ENCODE results near the gene PDE6C. TPM values are rescaled to one million over a fixed set of nuclear protein-coding genes. Genes with fewer than 3 reads are reported as not detected.

PDE6C gene
- total RNA-seq, 4 donors from 2014 or later: not detected

DNA sequence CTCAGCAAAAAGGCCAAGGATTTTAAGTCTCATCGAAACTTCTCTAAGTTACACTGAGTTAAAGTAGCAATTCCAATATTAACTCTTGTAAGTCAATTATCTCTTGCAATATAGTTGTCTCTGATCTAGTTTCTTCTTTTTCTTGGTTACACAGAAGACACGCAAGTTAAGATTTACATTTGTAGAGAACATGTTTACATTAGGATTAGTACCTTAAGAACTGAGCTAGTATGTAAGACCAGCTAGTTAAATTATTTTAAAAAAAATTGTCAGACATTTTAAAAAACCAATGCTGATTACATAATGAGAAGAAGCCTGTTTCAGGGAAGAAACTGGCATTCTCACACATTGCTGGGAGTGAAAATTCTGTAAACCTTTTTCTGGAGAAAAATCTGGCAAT is 58.7 kb downstream of the PDE6C start:
- Histone ChIP-seq H3K36me3 (peaks cover 0 to 52% (median 15%) of the 10 kb centered on the region in 4 donors), H3K4me1 (no peaks in the 10 kb centered on the region), H3K27me3 (no peaks in the 10 kb centered on the region), H3K9me3 (no peaks in the 10 kb centered on the region), H3K27ac (no peak overlapping the region), H3K4me3 (no peak overlapping the region)
- in situ Hi-C loops (cut with MboI; ENCODE audit: low pct_ligation_motif_present in 1 of 4, low pct_unique_long_range_greater_than_20kb in 1 of 4, low sequenced_read_pairs in 3 of 4) (loop anchor here in 3 of 4 donors (10.0 kb wide), 2 partner anchors 116 to 126 kb away; no protein-coding TSS in a partner anchor), intact Hi-C loops (cut with DNase I; ENCODE audit: low total_unique reads) (no loop called here)
- TF ChIP-seq EP300 (IDR thresholded peaks at IDR 0.05; ENCODE audit: low read depth): no peak
- TF ChIP-seq POLR2AphosphoS5 (IDR thresholded peaks at IDR 0.05): no peak
- no peak for TF ChIP-seq POLR2A (IDR thresholded peaks at IDR 0.05)
- TF ChIP-seq, protein P1, sequence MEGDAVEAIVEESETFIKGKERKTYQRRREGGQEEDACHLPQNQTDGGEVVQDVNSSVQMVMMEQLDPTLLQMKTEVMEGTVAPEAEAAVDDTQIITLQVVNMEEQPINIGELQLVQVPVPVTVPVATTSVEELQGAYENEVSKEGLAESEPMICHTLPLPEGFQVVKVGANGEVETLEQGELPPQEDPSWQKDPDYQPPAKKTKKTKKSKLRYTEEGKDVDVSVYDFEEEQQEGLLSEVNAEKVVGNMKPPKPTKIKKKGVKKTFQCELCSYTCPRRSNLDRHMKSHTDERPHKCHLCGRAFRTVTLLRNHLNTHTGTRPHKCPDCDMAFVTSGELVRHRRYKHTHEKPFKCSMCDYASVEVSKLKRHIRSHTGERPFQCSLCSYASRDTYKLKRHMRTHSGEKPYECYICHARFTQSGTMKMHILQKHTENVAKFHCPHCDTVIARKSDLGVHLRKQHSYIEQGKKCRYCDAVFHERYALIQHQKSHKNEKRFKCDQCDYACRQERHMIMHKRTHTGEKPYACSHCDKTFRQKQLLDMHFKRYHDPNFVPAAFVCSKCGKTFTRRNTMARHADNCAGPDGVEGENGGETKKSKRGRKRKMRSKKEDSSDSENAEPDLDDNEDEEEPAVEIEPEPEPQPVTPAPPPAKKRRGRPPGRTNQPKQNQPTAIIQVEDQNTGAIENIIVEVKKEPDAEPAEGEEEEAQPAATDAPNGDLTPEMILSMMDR (IDR thresholded peaks at IDR 0.05): no peak
- DNase-seq: no peak
- 80 to 90% methylated on average over 2 of the region's 2 CpGs for WGBS, 2 donors (ENCODE audit: low coverage in 1 of 2)

DNA sequence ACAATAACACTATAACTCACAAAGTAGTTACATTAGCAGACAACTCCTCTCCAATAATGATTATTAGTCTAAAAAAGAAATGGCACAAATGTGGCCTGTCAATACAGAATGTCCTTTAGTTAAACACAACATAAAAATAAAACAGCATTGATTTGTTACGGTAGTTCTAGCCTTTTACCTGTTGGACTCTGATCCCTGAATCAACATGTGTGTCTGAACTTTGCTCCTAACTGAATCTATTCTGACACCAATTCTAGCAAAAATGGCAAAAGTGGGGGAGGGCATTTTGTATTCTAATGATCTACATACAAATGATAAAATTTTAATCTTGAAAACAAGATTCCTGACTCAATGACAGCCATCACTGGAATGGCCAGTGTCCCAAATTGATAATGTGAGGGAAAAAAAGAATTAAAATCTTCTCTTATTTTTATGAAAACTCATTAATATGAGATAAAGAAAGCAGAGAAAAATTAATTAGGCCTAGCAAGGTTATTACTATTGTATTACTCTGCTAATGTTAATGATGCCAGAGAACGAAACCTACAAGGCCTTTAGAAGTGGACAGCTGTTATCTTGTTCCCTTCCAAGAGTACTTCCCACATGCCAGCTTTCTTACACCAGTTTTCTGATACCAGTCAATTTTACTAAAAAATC is 59.8 kb downstream of the PDE6C start:
- H3K36me3 ChIP-seq: peaks cover 0 to 53% (median 15%) of the 10 kb centered on the region in 4 donors
- H3K9me3 ChIP-seq: no peaks in the 10 kb centered on the region
- no peak overlapping the region for H3K27ac ChIP-seq
- intact Hi-C loops (cut with DNase I; ENCODE audit: low total_unique reads): no loop called here
- 67 to 74% methylated on average over 2 of the region's 2 CpGs for WGBS, 2 donors (ENCODE audit: low coverage in 1 of 2)
- TF ChIP-seq POLR2AphosphoS5 (IDR thresholded peaks at IDR 0.05) (no peak), POLR2A (IDR thresholded peaks at IDR 0.05) (no peak)
- TF ChIP-seq, protein P1 (IDR thresholded peaks at IDR 0.05): no peak
- no peaks in the 10 kb centered on the region for H3K27me3 ChIP-seq
- no peak for DNase-seq
- H3K4me1 ChIP-seq: no peaks in the 10 kb centered on the region
- H3K4me3 ChIP-seq: no peak overlapping the region
- in situ Hi-C loops (cut with MboI; ENCODE audit: low pct_ligation_motif_present in 1 of 4, low pct_unique_long_range_greater_than_20kb in 1 of 4, low sequenced_read_pairs in 3 of 4): loop anchor here in 3 of 4 donors (10.0 kb wide), 2 partner anchors 117 to 127 kb away; no protein-coding TSS in a partner anchor

DNA sequence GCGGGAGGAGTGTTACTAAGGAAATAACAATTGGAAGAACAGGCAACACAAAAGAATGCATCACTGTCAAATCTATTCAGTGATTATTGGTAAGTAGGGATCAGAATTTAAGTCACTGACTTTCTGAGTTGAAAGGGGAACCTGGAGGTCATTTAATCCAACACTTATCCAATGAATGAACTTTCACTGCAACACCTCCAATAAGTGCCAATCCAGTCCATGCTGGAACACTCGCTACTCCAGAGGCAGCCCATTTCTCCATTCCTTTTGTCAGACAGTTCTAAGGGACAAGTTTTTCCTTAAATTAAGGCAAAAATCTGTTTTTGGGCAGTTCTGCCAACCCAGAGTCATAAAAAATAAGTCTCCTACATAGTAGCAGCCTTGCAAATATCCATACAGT is 60.6 kb downstream of the PDE6C start:
- peaks cover 0 to 46% (median 15%) of the 10 kb centered on the region in 4 donors for H3K36me3 ChIP-seq

DNA sequence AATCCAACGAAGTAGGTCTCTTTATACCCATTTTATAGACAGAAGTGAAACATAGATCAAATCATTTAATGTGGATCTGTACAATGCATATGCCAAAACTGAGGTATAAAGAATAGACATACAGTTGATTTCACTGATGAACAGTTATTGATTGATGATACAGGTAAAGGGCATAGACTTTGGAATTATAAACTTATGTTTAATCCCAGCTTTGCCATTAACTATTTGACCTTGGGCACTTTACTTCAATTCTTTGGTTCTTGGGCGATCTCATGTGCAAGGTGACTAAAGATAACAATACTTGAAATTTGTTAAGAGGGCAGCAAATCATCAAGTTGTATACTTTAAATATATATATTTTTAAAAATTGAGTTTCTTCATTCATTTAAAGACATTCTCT is 61.5 kb downstream of the PDE6C start:
- intact Hi-C loops (cut with DNase I; ENCODE audit: low total_unique reads): no loop called here
- DNase-seq: no peak
- 94% methylated on average over 2 of the region's 2 CpGs for WGBS, 2 donors (ENCODE audit: low coverage in 1 of 2)
- no peak overlapping the region for H3K27ac ChIP-seq
- H3K27me3 ChIP-seq: no peaks in the 10 kb centered on the region
- H3K4me1 ChIP-seq: no peaks in the 10 kb centered on the region
- TF ChIP-seq, protein P1 (IDR thresholded peaks at IDR 0.05): no peak
- TF ChIP-seq POLR2A (IDR thresholded peaks at IDR 0.05) (no peak), EP300 (IDR thresholded peaks at IDR 0.05; ENCODE audit: low read depth) (no peak), POLR2AphosphoS5 (IDR thresholded peaks at IDR 0.05) (no peak)
- no peaks in the 10 kb centered on the region for H3K9me3 ChIP-seq
- H3K36me3 ChIP-seq: peaks cover 0 to 43% (median 17%) of the 10 kb centered on the region in 4 donors
- in situ Hi-C loops (cut with MboI; ENCODE audit: low pct_ligation_motif_present in 1 of 4, low pct_unique_long_range_greater_than_20kb in 1 of 4, low sequenced_read_pairs in 3 of 4): loop anchor here in 3 of 4 donors (10.0 kb wide), 2 partner anchors 119 to 129 kb away; no protein-coding TSS in a partner anchor
- H3K4me3 ChIP-seq: no peak overlapping the region

More for the DNA sequence above, 60.6 kb downstream of the PDE6C start:
- TF ChIP-seq EP300 (IDR thresholded peaks at IDR 0.05; ENCODE audit: low read depth): no peak
- no peak for TF ChIP-seq POLR2AphosphoS5 (IDR thresholded peaks at IDR 0.05)
- TF ChIP-seq, protein P1 (IDR thresholded peaks at IDR 0.05): no peak
- no peak for TF ChIP-seq POLR2A (IDR thresholded peaks at IDR 0.05)
- Histone ChIP-seq H3K9me3 (no peaks in the 10 kb centered on the region), H3K27ac (no peak overlapping the region), H3K4me3 (no peak overlapping the region), H3K27me3 (no peaks in the 10 kb centered on the region), H3K4me1 (no peaks in the 10 kb centered on the region)
- WGBS, 2 donors (ENCODE audit: low coverage in 1 of 2): 90 to 100% methylated on average over 1 to 2 of the region's 2 CpGs
- intact Hi-C loops (cut with DNase I; ENCODE audit: low total_unique reads): no loop called here
- no peak for DNase-seq
- in situ Hi-C loops (cut with MboI; ENCODE audit: low pct_ligation_motif_present in 1 of 4, low pct_unique_long_range_greater_than_20kb in 1 of 4, low sequenced_read_pairs in 3 of 4): loop anchor here in 3 of 4 donors (10.0 kb wide), 2 partner anchors 118 to 128 kb away; no protein-coding TSS in a partner anchor

Data from transverse colon (tissue), 4 donors.